Chondrocyte (in vitro differentiated cells): ENCODE results near the gene ZNF236. TPM values are rescaled to one million over a fixed set of nuclear protein-coding genes. Genes with fewer than 3 reads are reported as not detected.

Source experiments
- DNase-seq: peaks from one replicate; pipeline ENCODE4 v3.0.0; 2021; ENCODE audit warnings: mixed read lengths, low spot score
- H3K27ac Mint-ChIP-seq: one replicate; pipeline ENCODE4 v1.8.0; 2021; ENCODE audit warnings: mild to moderate bottlenecking, moderate library complexity, mixed read lengths; ENCODE audit not compliant: unreplicated experiment
- H3K27me3 Mint-ChIP-seq: 2 replicates; pipeline ENCODE4 v1.8.0; 2021; ENCODE audit warnings: low read depth, mixed read lengths
- H3K36me3 Mint-ChIP-seq: 2 replicates; pipeline ENCODE4 v1.8.0; 2021; ENCODE audit warnings: low read depth, mixed read lengths
- H3K4me1 Mint-ChIP-seq: 2 replicates; pipeline ENCODE4 v1.8.0; 2021; ENCODE audit warnings: low read depth, mild to moderate bottlenecking, mixed read lengths
- H3K4me3 Mint-ChIP-seq: one replicate; pipeline ENCODE4 v1.8.0; 2021; ENCODE audit warnings: mild to moderate bottlenecking, moderate library complexity, mixed read lengths; ENCODE audit not compliant: unreplicated experiment
- H3K9me3 Mint-ChIP-seq: 2 replicates; pipeline ENCODE4 v1.8.0; 2021; ENCODE audit warnings: low read depth, mixed read lengths
- CTCF ChIP-seq: fragments of 200-600 bp; sonication (generic); IDR thresholded peaks from 2 replicates; pipeline ENCODE4 v1.5.0; 2021; ENCODE audit warnings: antibody characterized with exemption, mild to moderate bottlenecking, moderate library complexity
- total RNA-seq: library from RNA; stranded (reverse); gene quantifications from 3 replicates; pipeline ENCODE4 v1.2.1, GENCODE V29; 2021

The ZNF236 gene
- total RNA-seq, 1 donor from 2014 or later: 14.3 TPM

DNA sequence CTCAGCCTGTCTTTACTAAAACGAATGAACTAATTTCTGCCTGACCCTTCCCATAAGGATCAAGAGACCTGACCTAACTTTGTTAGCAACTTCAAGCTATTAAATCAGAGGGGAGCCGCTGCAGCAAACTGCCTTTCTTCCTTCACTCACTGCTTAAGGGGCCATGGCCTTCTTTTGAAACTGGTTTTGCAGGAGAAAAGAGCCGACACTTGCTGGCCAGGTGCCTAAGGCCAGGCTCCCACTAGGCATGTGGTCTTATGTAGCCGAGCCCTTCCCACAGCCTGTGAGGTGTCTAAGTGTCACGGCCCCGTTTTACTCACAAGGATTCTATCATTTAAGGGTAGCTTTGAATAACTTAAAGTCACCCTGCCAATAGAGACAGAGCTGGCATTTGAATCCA lies 130.8 kb downstream of the ZNF236 start:
- no peaks in the 10 kb centered on the region for H3K4me1 Mint-ChIP-seq
- H3K36me3 Mint-ChIP-seq: peaks cover 33% of the 10 kb centered on the region
- no peak for TF ChIP-seq CTCF
- peaks cover 4% of the 10 kb centered on the region for H3K9me3 Mint-ChIP-seq
- no peaks in the 10 kb centered on the region for H3K27me3 Mint-ChIP-seq
- no peak overlapping the region for H3K27ac Mint-ChIP-seq
- no peak overlapping the region for H3K4me3 Mint-ChIP-seq
- no peak for DNase-seq

DNA sequence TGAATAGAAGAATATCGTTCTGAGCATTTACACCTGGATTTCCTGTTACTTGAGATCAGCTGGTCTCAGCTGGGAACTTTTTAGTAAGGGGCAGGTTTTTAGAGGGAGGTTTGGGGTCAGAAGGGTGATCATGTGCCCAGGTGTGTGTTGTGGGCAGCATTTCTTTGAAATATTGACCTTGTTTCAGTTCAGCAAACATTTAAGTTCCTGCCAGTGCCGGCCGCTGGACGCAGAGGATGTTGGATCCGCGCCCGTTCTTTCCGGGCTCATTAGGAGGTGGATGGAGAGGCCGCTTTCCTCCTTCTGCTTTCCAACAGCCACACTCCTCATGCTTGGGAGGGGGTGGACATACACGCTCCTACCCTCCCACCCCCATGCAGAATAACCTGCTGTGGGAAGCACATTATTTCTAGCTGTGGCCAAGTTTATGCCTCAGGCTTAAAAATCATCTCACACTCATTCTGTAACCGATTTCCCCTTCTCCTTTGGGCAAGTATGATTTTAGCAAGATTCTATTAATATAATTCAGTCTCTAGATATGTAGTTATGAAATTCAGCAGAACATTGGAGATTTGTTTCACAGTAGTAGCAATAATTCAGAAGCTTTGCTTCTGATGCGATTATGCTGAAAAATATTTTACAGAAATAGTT lies 131.4 kb downstream of the ZNF236 start:
- TF ChIP-seq CTCF: no peak
- no peak for DNase-seq
- H3K27ac Mint-ChIP-seq: no peak overlapping the region
- no peaks in the 10 kb centered on the region for H3K27me3 Mint-ChIP-seq
- peaks cover 1% of the 10 kb centered on the region for H3K4me1 Mint-ChIP-seq
- no peak overlapping the region for H3K4me3 Mint-ChIP-seq
- H3K9me3 Mint-ChIP-seq: peaks cover 4% of the 10 kb centered on the region
- H3K36me3 Mint-ChIP-seq: peaks cover 28% of the 10 kb centered on the region

GRCh38 chr18:76955524-76956170 lies 133.3 kb downstream of the ZNF236 start:
- DNase-seq: no peak
- peaks cover 6% of the 10 kb centered on the region for H3K4me1 Mint-ChIP-seq
- peaks cover 31% of the 10 kb centered on the region for H3K36me3 Mint-ChIP-seq
- H3K9me3 Mint-ChIP-seq: peaks cover 2% of the 10 kb centered on the region
- H3K27ac Mint-ChIP-seq: no peak overlapping the region
- no peak for TF ChIP-seq CTCF
- no peaks in the 10 kb centered on the region for H3K27me3 Mint-ChIP-seq
- no peak overlapping the region for H3K4me3 Mint-ChIP-seq

- H3K27ac Mint-ChIP-seq: no peak overlapping the region
- no peak overlapping the region for H3K4me3 Mint-ChIP-seq
- no peak for DNase-seq
- peaks cover 6% of the 10 kb centered on the region for H3K4me1 Mint-ChIP-seq
- H3K27me3 Mint-ChIP-seq: no peaks in the 10 kb centered on the region
- peaks cover 32% of the 10 kb centered on the region for H3K36me3 Mint-ChIP-seq
- peaks cover under 1% of the 10 kb centered on the region for H3K9me3 Mint-ChIP-seq
- TF ChIP-seq CTCF: no peak
Observed at GRCh38 chr18:76956648-76957047, 134.3 kb downstream of the ZNF236 start.

DNA sequence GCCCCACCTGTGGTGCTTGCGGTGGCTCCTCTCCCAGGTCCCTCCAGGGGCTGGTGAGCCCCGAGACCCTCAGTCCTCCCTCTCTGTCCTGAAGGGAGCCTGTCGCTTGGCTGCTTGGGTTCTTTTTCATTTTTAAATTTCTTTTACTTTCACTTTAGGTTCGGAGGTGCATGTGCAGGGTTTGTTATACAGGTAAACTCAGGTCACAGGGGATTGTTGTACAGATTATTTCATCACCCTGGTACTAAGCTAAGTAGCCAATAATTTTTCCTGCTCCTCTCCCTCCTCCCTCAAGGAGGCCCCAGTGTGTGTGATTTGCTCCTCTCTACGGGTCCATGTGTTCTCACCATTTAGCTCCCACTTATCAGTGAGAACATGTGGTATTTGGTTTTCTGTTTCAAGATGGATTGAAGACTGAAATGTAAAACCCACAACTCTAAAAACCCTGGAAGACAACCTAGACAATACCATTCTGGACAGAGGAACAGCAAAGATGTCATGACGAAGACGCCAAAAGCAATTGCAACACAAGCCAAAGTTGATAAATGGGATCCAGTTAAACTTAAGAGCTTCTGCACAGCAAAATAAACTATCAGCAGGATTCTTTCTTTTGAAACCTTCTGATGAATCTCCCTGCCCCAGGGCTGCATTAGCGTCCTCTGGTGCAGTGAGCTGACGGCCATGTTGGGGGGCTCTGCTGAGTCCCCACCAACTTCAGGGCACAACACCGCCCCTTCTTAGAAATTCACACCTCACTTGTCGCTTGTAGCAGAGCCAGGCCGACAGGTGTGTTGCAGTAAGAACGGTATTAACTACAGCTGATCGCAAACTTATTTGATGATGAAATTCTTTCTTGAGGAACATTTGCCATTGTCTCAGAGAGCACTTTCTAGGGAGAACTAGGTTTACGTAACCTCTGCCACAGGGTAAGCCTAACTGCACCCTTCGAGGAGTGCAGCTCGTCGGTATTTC lies 135.3 kb downstream of the ZNF236 start:
- H3K4me3 Mint-ChIP-seq: no peak overlapping the region
- no peak for TF ChIP-seq CTCF
- H3K9me3 Mint-ChIP-seq: peaks cover 9% of the 10 kb centered on the region
- no peak overlapping the region for H3K27ac Mint-ChIP-seq
- H3K27me3 Mint-ChIP-seq: no peaks in the 10 kb centered on the region
- H3K36me3 Mint-ChIP-seq: peaks cover 39% of the 10 kb centered on the region
- peaks cover 6% of the 10 kb centered on the region for H3K4me1 Mint-ChIP-seq
- DNase-seq: no peak
